Fibroblast of skin of right quadriceps (primary cell): Measurements from ENCODE around the gene SLC25A41.

Experiments
- DNase-seq: peaks from one replicate; pipeline ENCODE4 v3.0.0-alpha.2; 2013

The SLC25A41 gene

GRCh38 chr19:6425732-6426620 is 7.6 kb downstream of the SLC25A41 start:
- DNase-seq, result no peak

- DNase-seq, result peak; percentile 100
Observed at GRCh38 chr19:6424939-6425731, 8.4 kb downstream of the SLC25A41 start.

- no peak for DNase-seq
Observed at GRCh38 chr19:6424195-6424938, 9.2 kb downstream of the SLC25A41 start, which contains the start of gene KHSRP. Gene KHSRP (minus strand): TSS chr19:6424811. CDS start chr19:6424701, 110 bp downstream.

GRCh38 chr19:6423499-6424194 is 9.9 kb downstream of the SLC25A41 start:
- peak; percentile 29 for DNase-seq

- DNase-seq, result no peak
Observed at GRCh38 chr19:6421075-6422014, 12.2 kb downstream of the SLC25A41 start.

- DNase-seq, result no peak
Observed at GRCh38 chr19:6418562-6418932, 15.0 kb downstream of the SLC25A41 start.

- DNase-seq, result no peak
Observed at GRCh38 chr19:6417713-6418561, 15.6 kb downstream of the SLC25A41 start.

- no peak for DNase-seq
Observed at GRCh38 chr19:6416658-6417405, 16.7 kb downstream of the SLC25A41 start.

- DNase-seq, result no peak
Observed at GRCh38 chr19:6415591-6416190, 17.9 kb downstream of the SLC25A41 start.

- no peak for DNase-seq
Observed at GRCh38 chr19:6414793-6415590, 18.6 kb downstream of the SLC25A41 start.

- no peak for DNase-seq
Observed at GRCh38 chr19:6413721-6414643, 19.6 kb downstream of the SLC25A41 start.

GRCh38 chr19:6413291-6413690 is 20.3 kb downstream of the SLC25A41 start:
- no peak for DNase-seq

- DNase-seq, result no peak
Observed at GRCh38 chr19:6412447-6413091, 21.0 kb downstream of the SLC25A41 start.

GRCh38 chr19:6412061-6412446 is 21.5 kb downstream of the SLC25A41 start:
- DNase-seq, result no peak

GRCh38 chr19:6409346-6409745 is 24.2 kb downstream of the SLC25A41 start:
- DNase-seq, result no peak

- no peak for DNase-seq
Observed at GRCh38 chr19:6406401-6406800, 27.2 kb downstream of the SLC25A41 start.
